ENCODE measurements around the gene RAB3IL1. TPM values are rescaled to one million over a fixed set of nuclear protein-coding genes. Genes with fewer than 3 reads are reported as not detected.

Gene RAB3IL1
- total RNA-seq, 1 donor from 2014 or later: 0.12 TPM

GRCh38 chr11:61873588-61874376 lies 43.6 kb downstream of the RAB3IL1 start:
- no peak for DNase-seq (ENCODE audit: low read depth)
- H3K4me3 ChIP-seq (ENCODE audit: low read depth, low read length): no peak overlapping the region
- TF ChIP-seq CTCF (conservative IDR thresholded peaks at IDR 0.05; ENCODE audit: low read depth, low read length): no peak

GRCh38 chr11:61872935-61873565 lies 44.3 kb downstream of the RAB3IL1 start:
- TF ChIP-seq CTCF (conservative IDR thresholded peaks at IDR 0.05; ENCODE audit: low read depth, low read length): no peak
- H3K4me3 ChIP-seq (ENCODE audit: low read depth, low read length): no peak overlapping the region
- DNase-seq (ENCODE audit: low read depth): no peak

GRCh38 chr11:61871158-61871597 lies 46.2 kb downstream of the RAB3IL1 start:
- TF ChIP-seq CTCF (conservative IDR thresholded peaks at IDR 0.05; ENCODE audit: low read depth, low read length): peak; percentile 86
- no peak for DNase-seq (ENCODE audit: low read depth)
- no peak overlapping the region for H3K4me3 ChIP-seq (ENCODE audit: low read depth, low read length)

GRCh38 chr11:61870541-61871031 lies 46.8 kb downstream of the RAB3IL1 start:
- no peak overlapping the region for H3K4me3 ChIP-seq (ENCODE audit: low read depth, low read length)
- no peak for TF ChIP-seq CTCF (conservative IDR thresholded peaks at IDR 0.05; ENCODE audit: low read depth, low read length)
- DNase-seq (ENCODE audit: low read depth): no peak

- DNase-seq (ENCODE audit: low read depth): no peak
- TF ChIP-seq CTCF (conservative IDR thresholded peaks at IDR 0.05; ENCODE audit: low read depth, low read length): no peak
- H3K4me3 ChIP-seq (ENCODE audit: low read depth, low read length): no peak overlapping the region
These were observed 47.5 kb downstream of the RAB3IL1 start for GRCh38 chr11:61869708-61870451.

GRCh38 chr11:61869429-61869707 lies 48.0 kb downstream of the RAB3IL1 start:
- H3K4me3 ChIP-seq (ENCODE audit: low read depth, low read length): no peak overlapping the region
- no peak for TF ChIP-seq CTCF (conservative IDR thresholded peaks at IDR 0.05; ENCODE audit: low read depth, low read length)
- no peak for DNase-seq (ENCODE audit: low read depth)

Measured in epithelial cell of proximal tubule (primary cell).